ENCODE measurements around the gene DLK2. TPM values are rescaled to one million over a fixed set of nuclear protein-coding genes. Genes with fewer than 3 reads are reported as not detected.

Gene DLK2
- total and polyA plus RNA-seq, 7 donors = 0.04 to 0.90 (median 0.33) TPM; not detected in 3

GRCh38 chr6:43471399-43471798 lies 16.1 kb upstream of the DLK2 start:
- Histone ChIP-seq H3K9me3 (no peaks in the 10 kb centered on the region), H3K27ac (no peak overlapping the region), H3K36me3 (ENCODE audit: insufficient read depth in 1 of 2, low read depth in 1 of 2) (no peaks in the 10 kb centered on the region), H3K27me3 (ENCODE audit: insufficient read depth in 3 of 3, low read length in 2 of 3) (no peaks in the 10 kb centered on the region), H3K4me1 (no peaks in the 10 kb centered on the region), H3K4me3 (no peak overlapping the region)
- no peak for ATAC-seq
- intact Hi-C loops (cut with DNase I) = no loop called here
- no peak for TF ChIP-seq CTCF (IDR thresholded peaks at IDR 0.05)
- no peak for DNase-seq
- 74 to 79% (median 75%) methylated on average over 1 of the region's 1 CpG for WGBS, 3 donors

- 85 to 91% (median 88%) methylated on average over 7 of the region's 7 CpGs for WGBS, 3 donors
Observed at GRCh38 chr6:43469947-43470346, 14.6 kb upstream of the DLK2 start.

GRCh38 chr6:43468748-43469681 lies 13.7 kb upstream of the DLK2 start:
- no peak for TF ChIP-seq CTCF (IDR thresholded peaks at IDR 0.05)
- intact Hi-C loops (cut with DNase I) = no loop called here
- H3K36me3 ChIP-seq (ENCODE audit: insufficient read depth in 1 of 2, low read depth in 1 of 2) = no peaks in the 10 kb centered on the region
- H3K27me3 ChIP-seq (ENCODE audit: insufficient read depth in 3 of 3, low read length in 2 of 3) = peaks cover 0 to 10% (median 0%) of the 10 kb centered on the region in 3 donors
- H3K4me3 ChIP-seq = no peak overlapping the region
- no peaks in the 10 kb centered on the region for H3K9me3 ChIP-seq
- DNase-seq (no peak), ATAC-seq (no peak)
- 69 to 77% (median 72%) methylated on average over 13 of the region's 13 CpGs for WGBS, 3 donors
- H3K4me1 ChIP-seq = no peaks in the 10 kb centered on the region
- H3K27ac ChIP-seq = no peak overlapping the region

More at GRCh38 chr6:43469947-43470346, 14.6 kb upstream of the DLK2 start:
- TF ChIP-seq CTCF (IDR thresholded peaks at IDR 0.05) = no peak
- H3K27ac ChIP-seq = no peak overlapping the region
- no peak for ATAC-seq
- H3K36me3 ChIP-seq (ENCODE audit: insufficient read depth in 1 of 2, low read depth in 1 of 2) = no peaks in the 10 kb centered on the region
- DNase-seq = no peak
- no peaks in the 10 kb centered on the region for H3K4me1 ChIP-seq
- intact Hi-C loops (cut with DNase I) = no loop called here
- no peaks in the 10 kb centered on the region for H3K9me3 ChIP-seq
- H3K4me3 ChIP-seq = no peak overlapping the region
- H3K27me3 ChIP-seq (ENCODE audit: insufficient read depth in 3 of 3, low read length in 2 of 3) = peaks cover 0 to 10% (median 0%) of the 10 kb centered on the region in 3 donors

- Histone ChIP-seq H3K4me1 (no peaks in the 10 kb centered on the region), H3K27me3 (ENCODE audit: insufficient read depth in 3 of 3, low read length in 2 of 3) (peaks cover 0 to 14% (median 0%) of the 10 kb centered on the region in 3 donors), H3K9me3 (no peaks in the 10 kb centered on the region), H3K27ac (no peak overlapping the region), H3K36me3 (ENCODE audit: insufficient read depth in 1 of 2, low read depth in 1 of 2) (no peaks in the 10 kb centered on the region), H3K4me3 (no peak overlapping the region)
- ATAC-seq = no peak
- WGBS, 3 donors = 67 to 74% (median 73%) methylated on average over 4 of the region's 4 CpGs
- no peak for TF ChIP-seq CTCF (IDR thresholded peaks at IDR 0.05)
- intact Hi-C loops (cut with DNase I) = no loop called here
- no peak for DNase-seq
Observed at GRCh38 chr6:43468240-43468639, 12.9 kb upstream of the DLK2 start.

Data from psoas muscle (tissue), 8 donors.